A549 treated with ZK216348 at 1 μM for 4 hours (cell line): ENCODE data around the gene MYOCD. TPM values are rescaled to one million over a fixed set of nuclear protein-coding genes. Genes with fewer than 3 reads are reported as not detected.

ENCODE experiments used
- total RNA-seq: library from RNA; stranded (reverse); fragments of 200-300 nt; extraction: Qiagen RNA extraction; gene quantifications from 5 replicates; pipeline ENCODE4 v1.2.3, GENCODE V29; 2022; ENCODE audit warnings: low read depth

The MYOCD gene
- total RNA-seq = 0.39 to 1.9 TPM (median 1.0 TPM) in 5 replicates

GRCh38 chr17:12665263-12666210 is at the start of gene MYOCD:
MYOCD (plus strand) TSS chr17:12665890; CDS start chr17:12666189, 299 bp downstream.

GRCh38 chr17:12789481-12790248 is 124.0 kb downstream of the MYOCD start, which contains the start of gene ARHGAP44:
ARHGAP44 (plus strand) TSS chr17:12789498; CDS start chr17:12789839, 341 bp downstream.

Other genes with a start within 250 kb of the MYOCD start
- gene ARHGAP44, start 123.6 kb downstream of the MYOCD start, total RNA-seq = 2.1 to 3.3 TPM (median 2.9 TPM) in 5 replicates